Neuronal stem cell (in vitro differentiated cells): ENCODE results near the gene PDZD4.

ENCODE experiments used
- DNase-seq: peaks from one replicate; pipeline ENCODE4 v3.0.0-alpha.2; 2013; ENCODE audit warnings: low spot score
- H2AFZ ChIP-seq: one replicate; pipeline ENCODE4 v1.6.1; 2013; ENCODE audit warnings: mild to moderate bottlenecking, low read length, inconsistent platforms
- H2AK5ac ChIP-seq: 2 replicates; pipeline ENCODE4 v1.6.1; 2013; ENCODE audit warnings: low read depth, mild to moderate bottlenecking, inconsistent platforms, low read length, moderate library complexity, mixed read lengths
- H2BK120ac ChIP-seq: 2 replicates; pipeline ENCODE4 v1.6.1; 2013; ENCODE audit warnings: low read depth, mild to moderate bottlenecking, inconsistent platforms, low read length, moderate library complexity, mixed read lengths
- H2BK12ac ChIP-seq: one replicate; pipeline ENCODE4 v1.6.1; 2013; ENCODE audit warnings: low read length, inconsistent platforms
- H2BK15ac ChIP-seq: 2 replicates; pipeline ENCODE4 v1.6.1; 2013; ENCODE audit warnings: mild to moderate bottlenecking, low read length, inconsistent platforms, mixed read lengths
- H2BK5ac ChIP-seq: one replicate; pipeline ENCODE4 v1.6.1; 2013; ENCODE audit warnings: inconsistent platforms, mild to moderate bottlenecking, low read length, moderate library complexity
- H3K14ac ChIP-seq: one replicate; pipeline ENCODE4 v1.6.1; 2013; ENCODE audit warnings: low read length, inconsistent platforms
- H3K18ac ChIP-seq: 2 replicates; pipeline ENCODE4 v1.6.1; 2013; ENCODE audit warnings: low read length, inconsistent platforms
- H3K23ac ChIP-seq: 2 replicates; pipeline ENCODE4 v1.6.1; 2013; ENCODE audit warnings: low read depth, mild to moderate bottlenecking, mixed read lengths, low read length, inconsistent platforms; ENCODE audit not compliant: poor library complexity
- H3K27ac ChIP-seq: replicated peaks from 3 replicates; pipeline ENCODE4 v1.5.1; 2013; ENCODE audit warnings: low read length, inconsistent platforms
- H3K27me3 ChIP-seq, 3 experiments: 2 replicates each; pipeline ENCODE4 v1.6.1; 2013; ENCODE audit warnings: low read length in 3 of 3, mild to moderate bottlenecking in 2 of 3, inconsistent platforms in 1 of 3, low read depth in 1 of 3, mixed read lengths in 1 of 3, moderate library complexity in 1 of 3; ENCODE audit not compliant: control insufficient read depth in 3 of 3, insufficient read depth in 3 of 3
- H3K36me3 ChIP-seq, 2 donors: replicated peaks in 1 of 2; 2 replicates each; pipeline ENCODE4 v1.6.1; 2013; ENCODE audit warnings: low read length in 2 of 2; ENCODE audit not compliant: control insufficient read depth in 2 of 2, insufficient read depth in 2 of 2
- H3K4ac ChIP-seq: 2 replicates; pipeline ENCODE4 v1.6.1; 2013; ENCODE audit warnings: inconsistent platforms, mild to moderate bottlenecking, low read length, moderate library complexity
- H3K4me1 ChIP-seq, 2 donors: 1 replicate in 1 of 2; 2 replicates in 1 of 2; pipeline ENCODE4 v1.6.1; 2013; ENCODE audit warnings: low read length in 2 of 2, low read depth in 1 of 2; ENCODE audit not compliant: control insufficient read depth in 2 of 2, insufficient read depth in 1 of 2
- H3K4me2 ChIP-seq: one replicate; pipeline ENCODE4 v1.6.1; 2013; ENCODE audit warnings: mild to moderate bottlenecking, low read length, inconsistent platforms; ENCODE audit not compliant: insufficient read depth, poor library complexity, severe bottlenecking
- H3K4me3 ChIP-seq, 2 donors: 2 replicates each; pipeline ENCODE4 v1.5.1; 2013; ENCODE audit warnings: low read length in 2 of 2, mild to moderate bottlenecking in 2 of 2, inconsistent platforms in 1 of 2, moderate library complexity in 1 of 2
- H3K79me1 ChIP-seq: one replicate; pipeline ENCODE4 v1.6.1; 2013; ENCODE audit warnings: low read depth, mild to moderate bottlenecking, inconsistent platforms, low read length, moderate library complexity
- H3K9ac ChIP-seq: one replicate; pipeline ENCODE4 v1.6.1; 2013; ENCODE audit warnings: mild to moderate bottlenecking, low read depth, low read length, inconsistent platforms; ENCODE audit not compliant: poor library complexity
- H3K9me3 ChIP-seq, 2 donors: replicated peaks in 1 of 2; 2 replicates each; pipeline versions ENCODE3 to v1.6.1; 2013; ENCODE audit warnings: low read length in 2 of 2, mild to moderate bottlenecking in 2 of 2, inconsistent platforms in 1 of 2, low read depth in 1 of 2, mixed read lengths in 1 of 2, moderate library complexity in 1 of 2; ENCODE audit not compliant: control insufficient read depth in 2 of 2, insufficient read depth in 1 of 2
- H4K8ac ChIP-seq: one replicate; pipeline ENCODE4 v1.6.1; 2013; ENCODE audit warnings: low read depth, mild to moderate bottlenecking, inconsistent platforms, low read length, moderate library complexity
- H4K91ac ChIP-seq: one replicate; pipeline ENCODE4 v1.6.1; 2013; ENCODE audit warnings: low read length, low read depth, mild to moderate bottlenecking, inconsistent platforms; ENCODE audit not compliant: poor library complexity
- WGBS, 2 donors: extraction: QIAGEN DNeasy Blood & Tissue Kit; methylation state at CpG; one replicate each; pipeline ENCODE4 v1.1.7; 2013; ENCODE audit warnings: missing lambda C conversion rate in 2 of 2, mixed read lengths in 1 of 2; ENCODE audit not compliant: insufficient read length in 2 of 2, insufficient replicate concordance in 1 of 2; ENCODE audit errors: extremely low coverage in 2 of 2; 5-methylcytosine and 5-hydroxymethylcytosine counted together

Gene PDZD4

DNA sequence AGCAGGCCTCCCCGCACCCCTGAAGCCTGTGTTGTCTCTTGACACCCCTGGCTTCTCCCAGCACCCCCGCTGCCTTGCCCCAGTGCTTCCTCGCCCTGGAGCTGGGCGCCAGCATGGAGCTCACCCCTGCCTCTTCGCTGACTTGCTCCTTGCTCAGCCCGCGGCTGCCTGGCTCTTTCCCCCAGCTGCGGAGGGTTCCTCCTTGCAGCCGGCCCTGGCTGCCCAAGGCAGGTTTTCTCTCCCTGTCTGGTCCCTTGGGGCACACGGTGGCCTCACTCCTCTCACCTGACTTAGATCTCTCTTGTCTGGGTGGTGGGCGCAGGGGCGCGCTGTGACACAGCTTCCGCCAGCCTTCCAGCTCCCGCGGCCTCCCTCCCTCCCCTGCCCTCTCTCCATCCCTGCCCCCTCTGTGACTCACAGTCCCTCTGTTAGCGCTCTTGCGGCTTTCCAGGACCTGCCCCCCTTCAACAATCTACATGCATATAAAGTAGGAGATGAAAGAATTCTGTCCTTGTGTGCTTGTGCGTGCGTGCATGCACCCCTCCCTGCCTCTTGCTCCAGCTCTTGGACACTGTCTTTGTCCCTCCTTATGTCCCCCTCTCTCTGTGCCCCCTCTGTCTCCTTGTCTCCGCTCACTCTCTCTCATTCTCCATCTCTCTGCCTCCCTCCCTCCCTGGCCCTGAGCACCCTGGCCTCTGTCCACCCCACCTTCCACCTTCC, 64.1 kb downstream of the PDZD4 start:
- H2BK12ac ChIP-seq, result no peak overlapping the region
- H3K4me3 ChIP-seq, result peak overlapping the region in 1 of 2 donors; percentile 37
- peak overlapping the region; percentile 71 for H3K18ac ChIP-seq
- no peak for DNase-seq
- peak overlapping the region; percentile 21 for H3K9ac ChIP-seq
- peak overlapping the region; percentile 58 for H2BK15ac ChIP-seq
- WGBS, 2 donors, result no CpG with 5 or more reads among the region's 21 CpGs
- H3K27ac ChIP-seq, result no peak overlapping the region
- H4K8ac ChIP-seq, result peak overlapping the region; percentile 43
- H2AFZ ChIP-seq, result peak overlapping the region; percentile 68
- peak overlapping the region; percentile 89 for H2AK5ac ChIP-seq
- no peaks in the 10 kb centered on the region for H3K9me3 ChIP-seq
- H3K27me3 ChIP-seq, result no peaks in the 10 kb centered on the region
- peak overlapping the region; percentile 17 for H3K14ac ChIP-seq
- no peaks in the 10 kb centered on the region for H3K79me1 ChIP-seq
- no peak overlapping the region for H4K91ac ChIP-seq
- peak overlapping the region; percentile 39 for H2BK5ac ChIP-seq
- H3K4me2 ChIP-seq, result no peak overlapping the region
- peaks cover 9 to 17% of the 10 kb centered on the region in 2 donors for H3K4me1 ChIP-seq
- no peak overlapping the region for H3K4ac ChIP-seq
- no peaks in the 10 kb centered on the region for H3K36me3 ChIP-seq
- H2BK120ac ChIP-seq, result no peak overlapping the region
- H3K23ac ChIP-seq, result peak overlapping the region; percentile 55

- Histone ChIP-seq H3K9ac (no peak overlapping the region), H2AFZ (peak overlapping the region; percentile 68), H3K27ac (no peak overlapping the region), H3K23ac (peak overlapping the region; percentile 43), H4K8ac (peak overlapping the region; percentile 43), H3K9me3 (no peaks in the 10 kb centered on the region), H3K27me3 (no peaks in the 10 kb centered on the region), H3K79me1 (no peaks in the 10 kb centered on the region), H3K4me3 (peak overlapping the region in 1 of 2 donors; percentile 37), H2BK15ac (peak overlapping the region; percentile 58), H2BK5ac (peak overlapping the region; percentile 39), H3K4me1 (peaks cover 9 to 17% of the 10 kb centered on the region in 2 donors), H2AK5ac (peak overlapping the region; percentile 81), H2BK120ac (no peak overlapping the region), H3K36me3 (no peaks in the 10 kb centered on the region), H3K4me2 (no peak overlapping the region), H3K18ac (peak overlapping the region; percentile 64), H2BK12ac (no peak overlapping the region), H4K91ac (no peak overlapping the region), H3K14ac (peak overlapping the region; percentile 38), H3K4ac (no peak overlapping the region)
- no CpG with 5 or more reads among the region's 27 CpGs for WGBS, 2 donors
- DNase-seq, result no peak
Observed at GRCh38 chrX:153765138-153766079, 64.9 kb downstream of the PDZD4 start.

- Histone ChIP-seq H3K36me3 (no peaks in the 10 kb centered on the region), H4K8ac (no peak overlapping the region), H3K4me1 (peaks cover 9 to 17% of the 10 kb centered on the region in 2 donors), H3K79me1 (no peaks in the 10 kb centered on the region), H3K27me3 (no peaks in the 10 kb centered on the region), H2BK5ac (peak overlapping the region; percentile 82), H2AK5ac (peak overlapping the region; percentile 81), H2BK120ac (no peak overlapping the region), H3K4me3 (no peak overlapping the region), H3K14ac (peak overlapping the region; percentile 38), H3K4ac (no peak overlapping the region), H2BK15ac (no peak overlapping the region), H3K27ac (no peak overlapping the region), H4K91ac (no peak overlapping the region), H3K4me2 (no peak overlapping the region), H3K9ac (no peak overlapping the region), H3K23ac (peak overlapping the region; percentile 43), H3K9me3 (no peaks in the 10 kb centered on the region), H2BK12ac (peak overlapping the region; percentile 90), H2AFZ (no peak overlapping the region), H3K18ac (peak overlapping the region; percentile 64)
- DNase-seq, result no peak
- WGBS, 2 donors, result no CpG with 5 or more reads among the region's 7 CpGs
Observed at GRCh38 chrX:153764786-153765137, 65.6 kb downstream of the PDZD4 start.
